ENCODE data around the gene IRX3. TPM values are rescaled to one million over a fixed set of nuclear protein-coding genes. Genes with fewer than 3 reads are reported as not detected.

IRX3 gene
- total RNA-seq, 1 experiment from 2014 or later = 2.4 TPM

DNA sequence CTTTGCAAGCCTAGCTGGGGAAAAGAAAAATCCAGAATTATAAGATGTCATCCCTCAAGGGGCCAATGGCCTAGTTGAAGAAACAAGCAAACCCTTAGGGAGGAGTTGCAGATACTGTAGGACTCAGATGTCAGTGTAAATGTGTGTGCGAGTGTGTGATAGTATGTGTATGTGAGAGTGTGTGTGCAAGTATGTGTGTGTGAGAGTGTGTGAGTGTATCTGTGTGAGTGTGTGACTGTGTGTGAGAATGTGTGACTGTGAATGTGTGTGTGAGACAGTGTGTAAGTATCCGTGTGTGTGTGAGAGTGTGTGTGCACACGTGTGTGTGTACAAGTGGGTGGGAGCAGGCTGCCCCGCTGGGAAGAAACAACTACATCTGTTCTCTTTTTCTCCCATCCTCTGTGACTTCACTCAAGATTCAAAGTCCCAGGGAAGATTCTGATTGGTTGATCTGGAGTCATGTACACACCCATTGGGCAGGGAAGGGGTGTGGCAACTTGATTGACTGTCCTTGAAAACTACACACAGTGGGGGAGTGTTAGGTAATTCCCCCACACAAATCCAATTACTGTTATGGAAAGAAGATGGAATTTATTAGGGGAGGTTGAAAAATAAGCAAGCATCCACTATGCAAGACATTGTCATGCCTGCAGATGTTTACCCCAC lies 40.7 kb downstream of the IRX3 start:
- no peaks in the 10 kb centered on the region for H3K23me2 ChIP-seq (ENCODE audit: insufficient read length, low read depth, low read length, poor library complexity, severe bottlenecking)
- H3K9me3 Mint-ChIP-seq = peaks cover 0 to 3% of the 10 kb centered on the region in 2 experiments; a peak in 4 of 5 replicates
- no peak overlapping the region for H2BK20ac ChIP-seq (ENCODE audit: low read depth, low read length, poor library complexity, severe bottlenecking)
- WGBS (ENCODE audit: extremely low coverage, insufficient read length, low lambda C conversion rate) = no CpG with 5 or more reads among the region's 4 CpGs
- H3K4me2 ChIP-seq (ENCODE audit: insufficient read depth, insufficient read length, low read length) = no peak overlapping the region
- no peak overlapping the region for H2BK15ac ChIP-seq (ENCODE audit: low read depth, low read length)
- no peak overlapping the region for H3T11ph ChIP-seq (ENCODE audit: low read length)
- no peak overlapping the region for H4K5ac ChIP-seq (ENCODE audit: insufficient read length, low read depth, low read length)
- H4K91ac ChIP-seq (ENCODE audit: insufficient read length, low read depth, low read length) = no peak overlapping the region
- TF ChIP-seq, protein P1, sequence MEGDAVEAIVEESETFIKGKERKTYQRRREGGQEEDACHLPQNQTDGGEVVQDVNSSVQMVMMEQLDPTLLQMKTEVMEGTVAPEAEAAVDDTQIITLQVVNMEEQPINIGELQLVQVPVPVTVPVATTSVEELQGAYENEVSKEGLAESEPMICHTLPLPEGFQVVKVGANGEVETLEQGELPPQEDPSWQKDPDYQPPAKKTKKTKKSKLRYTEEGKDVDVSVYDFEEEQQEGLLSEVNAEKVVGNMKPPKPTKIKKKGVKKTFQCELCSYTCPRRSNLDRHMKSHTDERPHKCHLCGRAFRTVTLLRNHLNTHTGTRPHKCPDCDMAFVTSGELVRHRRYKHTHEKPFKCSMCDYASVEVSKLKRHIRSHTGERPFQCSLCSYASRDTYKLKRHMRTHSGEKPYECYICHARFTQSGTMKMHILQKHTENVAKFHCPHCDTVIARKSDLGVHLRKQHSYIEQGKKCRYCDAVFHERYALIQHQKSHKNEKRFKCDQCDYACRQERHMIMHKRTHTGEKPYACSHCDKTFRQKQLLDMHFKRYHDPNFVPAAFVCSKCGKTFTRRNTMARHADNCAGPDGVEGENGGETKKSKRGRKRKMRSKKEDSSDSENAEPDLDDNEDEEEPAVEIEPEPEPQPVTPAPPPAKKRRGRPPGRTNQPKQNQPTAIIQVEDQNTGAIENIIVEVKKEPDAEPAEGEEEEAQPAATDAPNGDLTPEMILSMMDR (conservative IDR thresholded peaks at IDR 0.05) = no peak
- no peak overlapping the region for H2BK12ac ChIP-seq (ENCODE audit: insufficient read length, low read depth, low read length)
- H3K9me3 ChIP-seq (ENCODE audit: control insufficient read depth, low read depth, low read length) = no peaks in the 10 kb centered on the region
- no peak overlapping the region for H3K4me3 Mint-ChIP-seq
- no peak overlapping the region for H2BK5ac ChIP-seq (ENCODE audit: insufficient read length, low read length)
- H3K27me3 ChIP-seq (ENCODE audit: insufficient read depth, low read length) = no peaks in the 10 kb centered on the region; the same call in 1 of the 2 replicates
- H3K79me1 ChIP-seq (ENCODE audit: insufficient read depth, low read depth, low read length, poor library complexity, severe bottlenecking) = no peaks in the 10 kb centered on the region
- H3K36me3 Mint-ChIP-seq (ENCODE audit: insufficient read depth in 1 of 3, low read depth in 3 of 3) = peaks cover 0 to 3% (median 0%) of the 10 kb centered on the region in 3 experiments; a peak in 3 of 7 replicates
- H2AK5ac ChIP-seq (ENCODE audit: insufficient read length, low read length) = no peak overlapping the region
- H2AFZ ChIP-seq (ENCODE audit: low read length) = no peak overlapping the region
- H3K79me2 ChIP-seq (ENCODE audit: insufficient read depth, low read length) = no peaks in the 10 kb centered on the region
- H3K27ac ChIP-seq (ENCODE audit: insufficient read length, low read depth, low read length) = no peak overlapping the region
- H2BK120ac ChIP-seq (ENCODE audit: low read depth, low read length, poor library complexity, severe bottlenecking) = no peak overlapping the region
- H3K4me1 ChIP-seq (ENCODE audit: insufficient read depth, low read length) = no peaks in the 10 kb centered on the region
- no peak overlapping the region for H3K9ac ChIP-seq (ENCODE audit: extremely low read depth, insufficient read length, low read length)
- no peak for DNase-seq
- no peak overlapping the region for H3K27ac Mint-ChIP-seq
- no peak overlapping the region for H4K8ac ChIP-seq (replicated peaks; ENCODE audit: insufficient read length, low read depth, low read length)
- H3K23ac ChIP-seq (ENCODE audit: insufficient read length, low read depth, low read length) = no peak overlapping the region
- H3K27me3 Mint-ChIP-seq (ENCODE audit: low read depth) = peaks cover 4% of the 10 kb centered on the region
- no peak overlapping the region for H3K18ac ChIP-seq (ENCODE audit: insufficient read length, low read depth, low read length)
- peaks cover 11 to 14% of the 10 kb centered on the region in 2 experiments for H3K4me1 Mint-ChIP-seq
- no peak overlapping the region for H3K56ac ChIP-seq (ENCODE audit: insufficient read length, low read depth, low read length)
- H3K14ac ChIP-seq (ENCODE audit: insufficient read depth, low read length) = no peak overlapping the region
- no peaks in the 10 kb centered on the region for H4K20me1 ChIP-seq (ENCODE audit: control insufficient read depth, insufficient read depth, insufficient read length)
- no peak overlapping the region for H3K4ac ChIP-seq (ENCODE audit: low read depth, low read length)
